ENCODE results near the gene SMG9.
A peak's percentile ranks its signal among the peaks of the same experiment; 100 is the strongest.
"Not testable (repeated sequence)": the region's sequence is repeated elsewhere in the genome, so short reads cannot be mapped to it uniquely, and the experiment has no call there.

The SMG9 gene

DNA sequence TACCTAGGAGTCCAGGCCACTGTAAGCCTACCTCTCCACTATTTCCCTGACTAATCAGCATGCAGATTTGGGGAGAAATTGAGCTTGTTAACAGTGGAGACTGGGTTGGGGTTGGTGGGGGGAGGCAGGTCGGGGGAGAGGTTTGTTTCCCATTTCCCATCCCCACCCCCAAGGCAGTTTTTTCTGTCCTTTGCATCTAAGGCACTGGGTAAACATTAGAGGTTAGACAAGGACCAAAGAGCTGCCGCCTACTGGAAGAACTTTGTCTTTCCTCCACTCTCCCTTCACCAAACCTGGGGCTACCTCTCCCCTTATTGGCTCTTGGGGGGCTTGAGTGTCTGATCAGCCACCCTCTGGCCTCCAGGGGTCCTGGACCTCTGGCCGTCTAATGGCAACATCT is 25.1 kb upstream of the SMG9 start:
- no peak for DNase-seq

DNA sequence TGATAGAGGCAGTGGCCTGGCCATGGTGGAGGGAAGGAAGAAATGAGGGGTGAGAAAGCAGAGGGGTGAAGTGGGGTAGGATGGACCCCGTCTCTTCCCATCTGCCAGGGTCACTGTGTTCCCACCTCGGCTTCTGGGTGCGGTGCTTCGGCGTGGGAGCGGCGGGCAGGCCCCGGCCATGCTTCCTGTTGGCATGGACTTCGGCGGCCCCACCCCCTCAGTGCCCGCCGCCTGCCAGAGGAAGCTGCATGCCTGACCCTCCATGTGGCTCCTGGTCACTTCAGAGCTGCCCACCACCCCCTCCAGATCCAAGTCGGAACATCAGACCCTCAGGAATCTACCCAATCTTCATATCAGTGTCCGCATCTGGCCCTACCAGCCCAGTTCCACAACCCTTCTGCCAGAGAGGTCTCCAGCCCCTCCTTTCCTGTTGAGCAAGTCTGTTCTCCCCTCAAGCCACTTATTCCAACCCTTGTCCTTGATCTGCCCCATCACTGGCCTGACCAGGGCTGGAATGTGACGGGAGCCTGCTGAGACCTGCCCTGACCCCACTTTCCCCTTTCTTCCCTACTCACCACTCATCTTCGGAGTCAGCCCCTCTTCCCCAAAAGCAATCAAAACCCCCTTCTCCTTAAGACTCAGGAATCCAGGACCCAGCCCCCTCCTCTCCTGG is 24.5 kb upstream of the SMG9 start:
- no peak for DNase-seq

DNA sequence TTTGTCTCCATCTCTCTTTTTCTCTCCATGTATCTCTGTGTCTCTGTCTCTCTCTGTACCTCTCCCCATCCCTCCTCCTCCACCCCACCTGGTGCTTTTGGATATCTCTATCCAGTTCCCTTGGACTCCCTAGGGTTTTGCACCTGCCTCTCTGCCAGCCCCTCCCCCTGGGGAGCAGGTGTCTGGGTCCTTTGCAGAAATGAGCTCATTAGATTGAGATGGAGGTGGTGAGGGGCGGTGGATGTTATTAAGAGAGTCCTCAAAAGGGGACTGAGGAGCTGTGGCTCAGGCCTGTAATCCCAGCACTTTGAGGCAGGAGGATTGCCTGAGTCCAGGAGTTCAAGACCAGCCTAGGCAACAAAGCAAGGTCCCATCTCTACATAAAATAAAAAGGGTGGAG is 23.9 kb upstream of the SMG9 start:
- DNase-seq, result peak; percentile 94

DNA sequence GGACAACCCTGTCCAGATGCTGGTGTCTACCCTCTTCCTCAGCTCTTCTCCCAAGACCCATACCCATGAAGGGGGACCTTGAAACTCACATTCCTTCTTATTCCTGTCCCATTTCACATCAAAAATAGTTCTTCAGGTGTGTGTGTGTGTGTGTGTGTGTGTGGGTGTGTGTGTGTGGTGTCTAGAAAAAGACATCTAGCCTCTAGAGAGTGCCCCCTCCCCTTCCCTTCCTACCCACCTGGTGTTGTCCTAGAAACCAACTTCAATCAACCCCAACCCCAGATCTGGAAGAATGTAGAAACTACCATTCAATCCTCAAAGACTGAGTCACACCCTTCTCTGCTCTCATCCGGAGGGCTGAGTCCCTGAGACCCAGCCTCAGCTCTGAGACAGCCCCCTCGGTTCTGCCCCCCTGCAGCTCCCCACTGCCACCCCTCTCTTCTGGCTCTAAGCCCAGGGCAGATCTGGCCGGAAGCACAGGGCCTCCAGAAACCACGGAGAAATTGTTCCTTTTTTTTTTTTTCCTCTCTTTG is 22.5 kb upstream of the SMG9 start:
- DNase-seq, result no peak

DNA sequence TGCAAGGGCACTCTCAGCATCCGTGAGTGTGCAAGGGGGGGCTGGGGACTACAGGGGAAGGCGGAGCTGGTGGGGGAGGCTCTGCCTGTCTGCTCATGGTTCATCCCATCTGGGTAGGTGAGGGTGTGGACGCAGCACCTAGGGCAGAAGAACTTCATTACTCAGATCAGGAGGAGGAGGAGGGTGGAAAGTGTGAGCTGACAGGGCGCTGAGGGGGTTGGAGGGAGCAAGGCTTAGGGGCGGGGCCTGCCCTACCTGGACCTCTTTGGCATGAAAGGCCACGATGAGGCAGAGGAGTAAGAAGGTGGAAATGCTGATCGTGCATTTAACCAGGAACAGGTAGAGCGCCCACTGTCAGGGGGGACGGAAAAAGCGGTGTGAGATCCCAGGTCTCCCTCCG is 21.5 kb upstream of the SMG9 start:
- no peak for DNase-seq

DNA sequence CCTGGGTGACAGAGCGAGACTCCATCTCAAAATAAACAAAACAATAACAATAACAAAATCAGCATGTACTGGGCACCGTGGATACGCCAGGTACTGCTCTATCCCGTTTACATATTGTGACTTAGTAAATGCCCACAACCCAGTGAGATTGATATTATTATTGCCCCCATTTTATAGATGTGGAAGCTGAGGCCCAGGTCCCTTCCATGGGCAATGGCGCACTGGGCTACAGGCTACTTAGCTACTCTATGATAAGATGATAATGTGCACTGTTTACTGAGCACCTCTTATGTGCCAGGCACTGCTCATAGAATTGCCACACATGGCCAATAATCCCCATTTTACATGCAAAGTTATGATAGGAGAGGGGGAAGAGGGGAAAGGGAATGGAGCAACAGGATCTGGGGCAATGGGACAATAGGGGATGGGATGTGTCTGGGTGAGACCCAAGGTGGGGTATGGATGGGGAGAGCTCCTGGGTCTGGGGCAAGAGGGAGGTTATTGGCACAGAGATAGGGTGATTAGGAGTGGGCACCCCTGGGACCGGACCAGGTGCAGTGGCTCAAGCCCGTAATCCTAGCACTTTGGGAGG is 20.6 kb upstream of the SMG9 start:
- DNase-seq, result no peak

DNA sequence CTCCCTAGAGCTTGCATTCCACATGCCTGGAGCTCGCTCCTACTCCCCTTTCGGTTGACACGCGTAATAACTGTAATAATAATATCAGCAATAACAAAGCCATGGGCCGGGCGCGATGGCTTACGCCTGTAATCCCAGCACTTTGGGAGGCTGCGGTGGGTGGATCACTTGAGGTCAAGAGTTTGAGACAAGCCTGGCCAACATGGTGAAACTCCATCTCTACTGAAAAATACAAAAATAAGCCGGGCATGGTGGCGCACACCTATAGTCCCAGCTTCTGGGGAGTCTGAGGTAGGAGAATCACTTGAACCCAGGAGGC is 20.1 kb upstream of the SMG9 start:
- DNase-seq, result not testable (repeated sequence)

DNA sequence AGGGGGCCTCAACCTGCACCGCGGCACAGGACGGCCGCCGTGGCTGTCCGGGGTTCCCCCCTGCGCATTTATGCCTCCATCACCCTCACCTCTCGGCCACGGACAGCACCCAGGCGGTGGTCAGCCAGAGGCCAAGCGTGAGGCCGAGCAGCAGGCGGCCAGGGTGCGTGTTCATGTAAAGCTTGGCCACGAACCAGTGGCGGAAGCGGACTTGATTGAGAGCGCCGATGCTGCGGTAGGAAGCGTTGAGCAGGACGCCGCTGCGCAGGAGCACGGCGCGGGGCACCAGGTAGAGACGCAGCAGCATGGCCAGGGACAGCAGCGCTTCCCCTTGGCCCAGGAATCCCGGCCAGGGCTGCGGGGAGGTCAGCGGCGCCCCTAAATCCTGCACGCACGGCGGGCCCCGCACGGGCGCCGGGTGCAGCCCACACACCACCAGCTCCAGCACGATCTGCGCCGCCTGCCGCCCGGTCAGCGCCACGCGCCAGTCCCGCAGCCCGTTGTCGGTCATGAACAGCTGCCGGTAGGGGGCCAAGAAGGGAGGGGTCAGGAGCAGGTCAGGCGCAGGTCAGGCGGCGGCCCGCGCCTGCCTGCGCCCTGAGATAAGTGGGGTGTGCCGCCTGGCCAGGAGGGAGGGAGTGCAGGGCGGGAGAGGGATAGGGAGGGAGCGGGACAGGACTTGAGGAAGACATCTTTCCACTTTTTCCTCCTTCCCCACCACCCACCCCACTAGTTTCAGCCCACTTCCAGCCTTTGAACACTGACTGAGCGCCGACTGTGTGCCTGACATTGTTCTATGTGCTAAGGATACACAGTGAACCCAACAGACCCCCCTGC is 19.6 kb upstream of the SMG9 start:
- DNase-seq, result no peak

DNA sequence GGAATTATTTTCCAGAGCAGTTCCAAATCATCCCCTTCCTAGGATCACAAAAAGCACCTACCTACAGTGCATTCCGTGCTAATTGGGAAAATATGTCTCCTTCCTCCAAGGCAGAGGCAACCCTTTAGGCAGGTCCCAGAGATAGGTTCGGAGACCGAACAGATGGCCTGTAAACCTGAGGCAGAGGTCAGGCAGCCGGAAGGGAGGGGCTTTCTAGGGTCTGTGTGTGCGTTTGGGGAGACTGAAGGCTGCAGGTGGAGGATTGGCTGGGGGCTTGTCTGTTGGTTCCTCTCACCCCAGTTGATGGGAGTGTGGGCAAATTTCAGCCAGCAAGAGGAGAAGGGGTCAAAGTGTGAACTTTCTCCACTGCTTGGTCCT is 19.0 kb upstream of the SMG9 start:
- DNase-seq, result no peak

DNA sequence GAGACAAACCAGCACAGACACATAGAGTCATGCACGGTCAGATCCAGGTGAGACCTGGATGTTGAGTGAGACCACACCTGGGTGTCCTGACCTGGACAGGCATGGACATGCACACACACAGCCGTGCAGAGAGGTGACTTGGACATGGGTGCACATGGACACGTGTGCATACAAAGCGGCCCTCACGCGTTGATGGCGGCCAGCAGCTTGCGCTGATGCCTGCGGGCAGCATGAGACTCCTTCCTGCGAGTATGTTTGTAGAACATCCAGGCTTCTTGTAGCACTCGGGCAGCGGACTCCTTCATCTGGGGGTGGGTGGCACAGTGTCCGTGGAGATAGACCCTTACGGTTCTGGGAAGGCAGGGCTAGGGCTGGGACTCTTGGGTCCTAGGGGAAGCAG is 14.5 kb upstream of the SMG9 start:
- DNase-seq, result no peak

DNA sequence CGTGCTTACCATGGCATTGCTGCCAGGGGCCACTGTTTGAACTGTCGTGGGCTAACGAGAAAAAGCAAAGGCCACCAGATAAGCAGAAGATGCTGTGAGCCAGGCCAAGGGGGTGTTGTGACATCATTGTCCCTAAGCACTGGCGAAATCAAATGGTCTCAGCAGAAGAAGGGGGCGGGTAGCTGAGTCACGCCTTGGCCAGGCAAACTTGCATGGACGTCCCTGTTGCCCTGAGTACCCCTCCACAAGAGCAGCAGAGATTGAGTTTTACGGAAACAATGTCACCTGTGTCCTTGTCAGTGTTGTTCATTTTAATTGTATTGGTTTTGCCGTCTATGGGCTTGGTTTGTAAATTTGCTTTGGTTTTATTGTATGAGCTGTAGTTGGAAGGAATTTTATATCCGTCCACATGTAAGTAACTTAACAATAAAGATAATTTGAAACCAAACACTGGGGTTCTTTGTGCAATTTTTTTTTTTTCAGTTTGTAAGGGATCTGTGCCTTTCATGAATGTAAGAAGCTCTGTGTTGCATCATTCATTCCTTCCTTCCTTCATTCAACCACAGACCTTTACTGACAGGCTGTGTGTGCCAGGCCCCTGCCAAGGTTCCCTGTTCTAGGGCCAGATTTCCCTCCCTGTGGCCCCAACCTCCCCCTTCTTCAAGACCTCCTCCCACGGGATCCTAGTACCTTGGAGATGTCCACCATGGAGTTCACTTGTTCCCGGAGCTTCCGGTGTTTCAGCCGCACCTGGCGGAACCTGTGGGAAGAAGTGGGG is 13.7 kb upstream of the SMG9 start:
- DNase-seq, result no peak

DNA sequence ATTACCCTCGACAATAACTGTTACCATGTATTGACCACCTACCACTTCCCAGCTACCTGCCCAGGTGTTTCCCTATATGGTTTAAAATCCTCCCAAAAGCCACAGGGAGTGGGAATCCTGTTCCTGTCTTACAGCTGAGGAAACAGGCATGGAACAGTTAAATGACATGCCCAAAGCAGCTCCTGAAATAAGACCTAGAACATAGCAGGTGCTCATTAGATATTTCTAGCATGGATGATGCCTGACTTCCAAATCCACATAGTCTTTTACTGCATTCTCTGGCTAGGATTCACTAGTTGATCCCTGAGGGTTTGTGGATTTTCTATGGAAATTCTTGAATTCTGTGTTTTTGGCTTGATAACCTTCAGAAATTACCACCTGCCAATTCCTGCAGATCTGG is 13.1 kb upstream of the SMG9 start:
- no peak for DNase-seq

DNA sequence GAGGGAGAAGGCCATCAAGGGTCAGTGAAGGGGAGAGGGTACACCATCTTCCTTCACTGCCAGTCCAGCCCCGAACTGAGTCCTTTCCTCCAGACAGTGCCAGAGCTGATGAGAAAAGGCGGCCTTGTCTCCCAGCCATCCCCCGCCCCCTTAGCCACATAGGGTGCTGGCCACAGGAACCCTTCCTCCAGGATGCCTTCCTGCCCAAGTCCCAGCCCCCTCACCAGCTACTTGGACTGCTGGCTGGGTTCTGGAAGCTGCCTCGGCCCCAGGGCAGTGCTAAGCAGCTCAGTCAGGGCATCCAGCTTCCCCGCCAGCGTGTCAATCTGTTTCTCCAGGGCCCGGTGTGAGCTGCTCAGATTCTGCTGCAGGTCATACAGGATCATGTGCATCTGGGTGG is 12.6 kb upstream of the SMG9 start:
- DNase-seq, result no peak

DNA sequence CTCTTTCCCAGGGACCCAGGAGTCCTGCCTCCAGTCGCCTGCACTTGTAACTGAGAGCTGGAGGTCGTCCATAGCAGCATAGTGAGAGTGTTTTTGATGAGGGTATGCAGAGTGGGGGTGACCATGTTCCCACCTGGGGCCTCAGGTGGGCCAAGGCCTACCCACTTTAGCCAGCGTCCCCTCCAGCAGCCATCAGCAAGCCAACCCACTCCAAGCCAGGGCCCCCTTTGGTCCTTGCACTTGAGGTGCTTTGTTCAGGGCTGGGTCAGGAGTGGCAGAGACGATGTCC is 11.9 kb upstream of the SMG9 start:
- DNase-seq, result no peak

DNA sequence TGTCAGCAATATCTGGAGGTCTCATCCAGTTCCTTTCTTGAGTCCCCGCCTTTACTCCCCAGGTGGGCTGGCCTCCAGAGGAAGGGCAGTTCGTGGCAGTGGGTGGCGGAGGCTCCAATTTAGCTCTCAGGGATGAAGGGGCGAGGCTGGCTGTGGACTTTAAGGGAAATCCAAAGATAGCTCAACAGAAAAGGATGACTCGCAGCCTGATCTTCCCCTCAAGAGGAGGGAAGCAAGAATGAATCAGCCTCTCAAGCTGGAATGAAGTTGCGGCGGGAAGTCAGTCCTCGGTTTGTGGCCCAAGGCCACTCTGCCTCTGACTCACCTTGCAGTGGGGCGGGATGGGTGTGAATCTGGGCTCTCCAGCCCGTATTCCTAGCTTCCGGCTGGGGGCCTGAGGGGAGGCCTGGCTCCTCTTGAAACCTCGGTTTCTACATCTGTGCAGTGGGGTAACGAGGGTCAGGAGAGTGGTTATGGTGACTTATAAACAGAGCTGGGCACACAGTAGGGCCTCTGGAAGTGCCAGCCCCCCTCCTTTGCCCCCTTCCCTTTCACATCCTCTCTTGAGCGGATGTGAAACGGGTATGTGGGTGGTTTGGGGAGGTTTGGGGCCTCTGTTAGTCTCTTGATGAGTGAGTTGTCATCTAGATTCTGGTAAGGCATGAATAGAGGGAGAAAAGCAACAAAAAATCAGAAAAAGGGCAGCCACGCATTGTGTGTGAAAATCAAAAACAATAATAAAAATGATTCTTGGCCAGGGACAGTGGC is 10.5 kb upstream of the SMG9 start:
- DNase-seq, result no peak

DNA sequence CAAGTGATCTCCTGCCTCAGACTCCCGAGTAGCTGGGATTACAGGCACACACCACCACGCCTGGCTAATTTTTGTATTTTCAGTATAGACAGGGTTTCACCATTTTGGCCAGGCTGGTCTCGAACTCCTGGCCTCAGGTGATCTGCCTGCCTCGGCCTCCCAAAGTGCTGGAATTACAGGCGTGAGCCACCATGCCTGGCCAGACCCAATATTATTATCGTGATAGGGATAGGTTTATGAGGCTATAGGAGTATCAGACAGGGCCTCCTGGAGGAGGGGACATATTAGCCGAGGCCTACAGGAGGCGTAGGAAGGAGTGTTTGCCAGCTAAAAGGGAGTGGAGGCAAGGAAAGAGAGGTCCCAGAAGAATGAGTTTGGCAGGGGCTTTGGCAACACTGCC is 9.9 kb upstream of the SMG9 start:
- not testable (repeated sequence) for DNase-seq

DNA sequence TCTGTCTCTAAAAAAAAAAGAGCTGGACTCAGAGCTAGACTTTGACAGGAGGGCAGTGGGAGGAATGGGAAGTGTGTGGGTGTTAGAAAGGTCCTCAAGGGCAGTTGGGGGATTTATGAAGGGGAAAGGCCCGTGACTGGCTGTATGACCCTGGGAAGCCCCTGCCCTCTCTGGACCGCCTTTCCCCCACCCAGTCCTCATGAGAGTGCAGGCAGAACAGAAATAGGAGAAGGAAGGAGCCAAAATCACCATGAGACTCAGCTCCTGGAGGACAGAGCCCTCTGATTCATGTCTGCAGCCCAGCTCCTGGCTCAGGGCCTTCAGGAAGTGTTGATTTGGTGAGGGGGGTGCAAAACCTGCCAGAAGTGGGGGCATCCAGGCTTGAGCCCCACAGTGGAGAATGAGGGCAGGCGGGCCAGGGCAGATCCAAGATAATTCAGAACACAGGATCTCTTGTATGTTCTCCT is 8.7 kb upstream of the SMG9 start:
- no peak for DNase-seq

DNA sequence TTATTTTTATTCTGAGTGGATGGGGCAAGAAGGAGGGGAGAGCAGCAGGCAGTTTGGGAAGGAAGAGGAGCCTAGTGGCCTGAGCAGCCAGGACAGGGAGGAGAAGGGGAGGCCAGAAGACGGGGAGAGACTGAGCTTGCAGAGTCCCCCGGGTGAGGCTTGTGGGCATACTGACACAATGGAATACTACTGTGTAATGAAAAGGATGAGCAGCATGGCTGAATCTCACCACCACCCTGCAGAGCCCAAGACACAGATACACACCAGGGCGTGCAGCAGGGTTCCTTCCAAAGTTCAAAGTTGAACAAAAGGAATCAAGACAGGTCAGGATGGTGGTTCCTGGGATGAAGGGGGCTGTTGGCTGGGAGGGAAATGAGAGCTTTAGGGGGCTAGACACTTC is 8.1 kb upstream of the SMG9 start:
- DNase-seq, result no peak

DNA sequence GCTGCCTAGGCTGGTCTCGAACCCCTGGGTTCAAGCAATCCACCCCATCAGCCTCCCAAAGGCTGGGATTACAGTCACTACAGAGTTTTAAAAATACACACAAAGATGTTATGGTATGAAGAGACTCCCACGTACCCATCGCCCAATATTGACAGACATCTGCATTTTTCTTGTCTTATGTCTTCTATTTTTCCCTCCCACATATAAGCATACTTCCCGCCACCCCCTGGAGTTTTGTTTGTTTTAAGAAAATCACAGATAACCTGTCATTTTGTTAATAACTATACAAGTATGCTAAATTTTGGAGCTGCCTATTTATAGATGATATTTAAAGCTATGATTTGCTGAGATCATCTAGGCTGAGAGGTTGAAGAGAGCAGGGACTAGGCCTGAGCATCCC is 6.2 kb upstream of the SMG9 start:
- no peak for DNase-seq

DNA sequence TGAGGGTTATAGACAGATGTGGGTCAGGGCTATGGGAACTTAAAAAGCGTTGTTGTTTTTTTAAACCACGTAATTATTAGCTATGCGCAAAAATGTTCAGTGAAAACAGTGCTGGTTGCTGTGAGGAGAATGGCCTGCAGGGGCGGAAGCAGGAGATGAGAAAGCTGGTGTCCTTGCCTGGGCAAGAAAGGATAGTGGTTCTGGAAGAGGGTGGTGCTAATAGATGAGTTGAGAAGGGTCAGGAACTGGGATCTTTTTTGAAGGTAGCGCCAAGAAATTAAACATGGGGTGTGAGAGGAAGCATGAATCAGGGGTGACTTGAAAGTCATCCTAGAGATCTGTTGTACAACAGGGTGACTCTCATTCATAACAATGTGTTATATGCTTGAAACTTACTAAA is 4.8 kb upstream of the SMG9 start:
- DNase-seq, result no peak

DNA sequence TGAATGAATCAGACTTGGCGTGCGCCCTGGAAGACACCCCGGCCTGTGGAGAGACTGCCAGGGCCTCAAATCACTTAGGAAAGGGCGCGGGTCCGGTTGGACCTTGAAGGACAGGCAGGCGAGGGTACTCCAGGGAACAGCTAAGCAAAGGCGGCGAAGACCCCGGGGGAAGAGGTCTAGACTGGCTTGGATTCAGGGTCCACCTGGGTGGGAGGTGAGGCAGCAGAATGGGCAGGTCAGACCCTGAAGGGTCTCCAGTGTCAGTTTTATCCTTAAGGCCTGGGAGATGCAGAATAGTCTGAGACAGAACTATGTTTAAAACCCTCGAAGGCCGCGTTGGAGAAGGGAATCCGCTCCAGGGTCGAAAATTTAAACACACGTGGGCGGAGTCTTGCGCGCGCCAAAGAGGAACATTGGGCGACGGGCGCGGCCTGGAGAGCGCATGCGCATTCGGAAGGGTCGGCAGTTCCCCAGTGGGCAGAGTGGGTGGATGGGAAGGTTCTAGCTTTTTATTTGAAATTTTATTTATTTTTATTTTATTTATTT is 567 bp upstream of the SMG9 start:
- peak; percentile 44 for DNase-seq

DNA sequence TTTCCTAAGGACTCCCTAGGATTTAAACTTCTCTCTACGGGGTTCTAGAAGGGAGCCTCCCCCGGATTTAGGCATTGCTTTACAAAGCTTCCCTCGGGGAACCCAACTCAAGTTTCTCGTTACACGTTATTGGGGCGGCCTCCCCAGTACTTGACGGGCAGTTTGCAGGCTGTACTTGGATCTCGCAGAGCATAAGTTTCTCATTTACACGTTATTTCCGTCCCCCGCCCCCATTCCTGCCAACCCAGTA is 584 bp downstream of the SMG9 start:
- no peak for DNase-seq
